ENCODE measurements around the gene IDH2. TPM values are rescaled to one million over a fixed set of nuclear protein-coding genes. Genes with fewer than 3 reads are reported as not detected.

IDH2 gene
- total RNA-seq, 2 experiments from 2014 or later: 38.0 to 38.2 TPM

DNA sequence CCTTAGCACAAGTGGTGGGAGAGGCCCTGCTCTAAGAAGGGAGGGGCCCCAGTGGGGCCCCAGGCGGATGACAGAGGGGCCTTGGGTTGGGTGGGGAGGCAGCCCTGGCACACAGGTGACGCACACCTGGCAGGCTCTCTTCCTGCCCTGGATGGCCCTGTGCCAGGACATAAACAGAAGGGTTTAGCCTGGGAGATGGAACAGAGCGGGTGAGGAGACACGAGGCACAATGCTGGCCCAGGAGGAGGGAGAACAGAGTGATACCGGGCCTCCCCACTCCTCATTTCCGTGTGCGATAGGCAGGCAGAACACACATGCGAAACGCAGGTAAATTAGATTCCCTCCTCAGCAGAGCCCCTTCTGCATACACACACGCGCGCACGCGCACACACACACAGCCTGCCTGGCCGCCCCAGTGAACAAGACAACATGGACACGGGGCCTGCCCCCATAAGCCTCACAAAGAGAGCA is 39.8 kb downstream of the IDH2 start:
- intact Hi-C loops (cut with DNase I, micrococcal nuclease): no loop called here
- H3K4me1 Mint-ChIP-seq (ENCODE audit: low read depth): peaks cover 53% of the 10 kb centered on the region
- Histone ChIP-seq H3K27me3 (ENCODE audit: control insufficient read depth in 1 of 2, insufficient read depth in 2 of 2, low read length in 2 of 2) (no peaks in the 10 kb centered on the region), H3K9me3 (ENCODE audit: control insufficient read depth in 1 of 2, insufficient read depth in 1 of 2, low read length in 2 of 2) (no peaks in the 10 kb centered on the region), H3K4me1 (ENCODE audit: insufficient read depth, low read length) (peaks cover 63% of the 10 kb centered on the region), H3K27ac (ENCODE audit: low read depth in 1 of 2, low read length in 2 of 2) (peak overlapping the region in 1 of 2 donors; percentile 10), H3K4me3 (ENCODE audit: low read length) (no peak overlapping the region), H3K36me3 (ENCODE audit: insufficient read depth, low read length) (peaks cover 9% of the 10 kb centered on the region)
- DNase-seq (peak in 13 of 14 experiments; percentile 10 to 80 (median 45)), ATAC-seq (ENCODE audit: poor library complexity) (peak; percentile 80)
- no peaks in the 10 kb centered on the region for H3K36me3 Mint-ChIP-seq (ENCODE audit: low read depth)
- ChIA-PET CTCF (interaction anchor here (1.5 kb wide), 1 partner anchor 9 kb away, joined by 7 read pairs; no protein-coding TSS in a partner anchor), POLR2A (interaction anchor here (1.0 kb wide), 2 partner anchors 49 to 168 kb away, joined by 3 read pairs; partner anchors contain the start of gene AP3S2)
- no peaks in the 10 kb centered on the region for H3K27me3 Mint-ChIP-seq
- H3K27ac Mint-ChIP-seq: peak overlapping the region; percentile 97
- no peak for TF ChIP-seq CTCF (IDR thresholded peaks at IDR 0.05)
- no peaks in the 10 kb centered on the region for H3K9me3 Mint-ChIP-seq
- H3K4me3 Mint-ChIP-seq: peak overlapping the region; percentile 52

GRCh38 chr15:90062023-90062442 is 40.2 kb downstream of the IDH2 start:
- intact Hi-C loops (cut with DNase I, micrococcal nuclease): no loop called here
- CTCF ChIA-PET: interaction anchor here (1.5 kb wide), 1 partner anchor 9 kb away, joined by 7 read pairs; no protein-coding TSS in a partner anchor
- Mint-ChIP-seq H3K4me3 (peak overlapping the region; percentile 52), H3K36me3 (ENCODE audit: low read depth) (no peaks in the 10 kb centered on the region), H3K27ac (peak overlapping the region; percentile 97), H3K27me3 (no peaks in the 10 kb centered on the region), H3K4me1 (ENCODE audit: low read depth) (peaks cover 53% of the 10 kb centered on the region), H3K9me3 (no peaks in the 10 kb centered on the region)
- TF ChIP-seq CTCF (IDR thresholded peaks at IDR 0.05): no peak
- no peaks in the 10 kb centered on the region for H3K27me3 ChIP-seq (ENCODE audit: control insufficient read depth in 1 of 2, insufficient read depth in 2 of 2, low read length in 2 of 2)
- POLR2A ChIA-PET: interaction anchor here (1.0 kb wide), 2 partner anchors 49 to 168 kb away, joined by 3 read pairs; partner anchors contain the start of gene AP3S2
- peak in 13 of 14 experiments; percentile 7 to 78 (median 39) for DNase-seq
- peaks cover 6% of the 10 kb centered on the region for H3K36me3 ChIP-seq (ENCODE audit: insufficient read depth, low read length)
- peak overlapping the region; percentile 2 for H3K4me3 ChIP-seq (ENCODE audit: low read length)
- H3K9me3 ChIP-seq (ENCODE audit: control insufficient read depth in 1 of 2, insufficient read depth in 1 of 2, low read length in 2 of 2): no peaks in the 10 kb centered on the region
- peak; percentile 42 for ATAC-seq (ENCODE audit: poor library complexity)
- peaks cover 63% of the 10 kb centered on the region for H3K4me1 ChIP-seq (ENCODE audit: insufficient read depth, low read length)
- H3K27ac ChIP-seq (ENCODE audit: low read depth in 1 of 2, low read length in 2 of 2): peak overlapping the region; percentile 10 to 27

GRCh38 chr15:90060797-90061196 is 41.5 kb downstream of the IDH2 start:
- no peak overlapping the region for H3K27ac ChIP-seq (ENCODE audit: low read depth in 1 of 2, low read length in 2 of 2)
- ChIA-PET POLR2A (interaction anchor here (0.6 to 1.1 kb wide), 2 partner anchors 47 to 140 kb away, joined by 3 to 5 read pairs; no protein-coding TSS in a partner anchor), CTCF (interaction anchor here (1.0 kb wide), 1 partner anchor 26 kb away, joined by 3 read pairs; no protein-coding TSS in a partner anchor)
- intact Hi-C loops (cut with DNase I, micrococcal nuclease): no loop called here
- peaks cover 53% of the 10 kb centered on the region for H3K4me1 Mint-ChIP-seq (ENCODE audit: low read depth)
- no peak for ATAC-seq (ENCODE audit: poor library complexity)
- no peaks in the 10 kb centered on the region for H3K9me3 ChIP-seq (ENCODE audit: control insufficient read depth in 1 of 2, insufficient read depth in 1 of 2, low read length in 2 of 2)
- no peak for TF ChIP-seq CTCF (IDR thresholded peaks at IDR 0.05)
- peak overlapping the region; percentile 97 for H3K27ac Mint-ChIP-seq
- no peaks in the 10 kb centered on the region for H3K27me3 ChIP-seq (ENCODE audit: control insufficient read depth in 1 of 2, insufficient read depth in 2 of 2, low read length in 2 of 2)
- H3K36me3 Mint-ChIP-seq (ENCODE audit: low read depth): no peaks in the 10 kb centered on the region
- DNase-seq: peak in 1 of 14 experiments; percentile 16
- no peak overlapping the region for H3K4me3 Mint-ChIP-seq
- no peak overlapping the region for H3K4me3 ChIP-seq (ENCODE audit: low read length)
- H3K27me3 Mint-ChIP-seq: no peaks in the 10 kb centered on the region
- no peaks in the 10 kb centered on the region for H3K9me3 Mint-ChIP-seq
- peaks cover 63% of the 10 kb centered on the region for H3K4me1 ChIP-seq (ENCODE audit: insufficient read depth, low read length)
- peaks cover 4% of the 10 kb centered on the region for H3K36me3 ChIP-seq (ENCODE audit: insufficient read depth, low read length)
